H1 (cell line): ENCODE results near the gene PPP1R11. TPM values are rescaled to one million over a fixed set of nuclear protein-coding genes. Genes with fewer than 3 reads are reported as not detected.

Experiments used
- CTCF ChIA-PET: fragments of 300-600 bp; sonication (Branson Sonifier 250); formaldehyde crosslinking; loops from one replicate; lab custom pipeline; 2021; ENCODE audit not compliant: partially characterized antibody; lab: Charles Lee
- POLR2A ChIA-PET: fragments of 300-600 bp; sonication (Branson Sonifier 250); formaldehyde crosslinking; loops from one replicate; lab custom pipeline; 2021; ENCODE audit warnings: inconsistent platforms; ENCODE audit not compliant: partially characterized antibody; lab: Charles Lee
- DNase-seq, 2 experiments: peaks; one replicate each; pipeline versions ENCODE4 v3.0.0 to v3.0.0-alpha.2; 2010 to 2022; ENCODE audit warnings: low spot score in 2 of 2, low read depth in 1 of 2, mixed read lengths in 1 of 2
- FAIRE-seq: peaks from 2 replicates; lab custom pipeline; 2011; peaks lifted over from hg19 to GRCh38; lab: Jason Lieb, UNC
- H2AFZ ChIP-seq: 2 replicates; pipeline ENCODE4 v1.8.1; 2012; ENCODE audit warnings: low read length, inconsistent platforms
- H2AK5ac ChIP-seq: 2 replicates; pipeline ENCODE4 v1.6.1; 2013; ENCODE audit warnings: low read depth, low read length
- H2BK120ac ChIP-seq: replicated peaks from 2 replicates; pipeline ENCODE3; 2013; ENCODE audit warnings: low read depth, low read length, inconsistent platforms
- H2BK12ac ChIP-seq: 2 replicates; pipeline ENCODE4 v1.6.1; 2013; ENCODE audit warnings: low read depth, low read length
- H2BK15ac ChIP-seq: 2 replicates; pipeline ENCODE4 v1.6.1; 2013; ENCODE audit warnings: low read length
- H2BK20ac ChIP-seq: 2 replicates; pipeline ENCODE4 v1.6.1; 2013; ENCODE audit warnings: low read length
- H2BK5ac ChIP-seq: 2 replicates; pipeline ENCODE4 v1.6.1; 2013; ENCODE audit warnings: low read depth, low read length
- H3K14ac ChIP-seq: 2 replicates; pipeline ENCODE4 v1.6.1; 2013; ENCODE audit warnings: inconsistent platforms; ENCODE audit not compliant: insufficient read length
- H3K18ac ChIP-seq: 2 replicates; pipeline ENCODE4 v1.6.1; 2013; ENCODE audit warnings: low read length; ENCODE audit errors: extremely low read depth
- H3K23ac ChIP-seq: 2 replicates; pipeline ENCODE4 v1.6.1; 2013; ENCODE audit warnings: inconsistent platforms; ENCODE audit not compliant: insufficient read length
- H3K23me2 ChIP-seq: 2 replicates; pipeline ENCODE4 v1.6.1; 2013; ENCODE audit warnings: low read depth, low read length
- H3K27ac ChIP-seq: 2 replicates; pipeline ENCODE4 v1.6.1; 2011; ENCODE audit warnings: low read depth, low read length, inconsistent platforms
- H3K27me3 ChIP-seq, 4 experiments: replicated peaks in 1 of 4; 1 replicate in 1 of 4; 2 replicates in 3 of 4; pipeline versions ENCODE4 v1.6.1 to v1.8.1; 2011 to 2013; ENCODE audit warnings: low read length in 3 of 4, mild to moderate bottlenecking in 3 of 4, inconsistent platforms in 2 of 4, mixed read lengths in 2 of 4, moderate library complexity in 1 of 4; ENCODE audit not compliant: control insufficient read depth in 3 of 4, insufficient read depth in 3 of 4; ENCODE audit errors: extremely low read depth in 1 of 4
- H3K36me3 ChIP-seq, 4 experiments: 2 replicates each; pipeline versions ENCODE4 v1.6.1 to v1.8.1; 2011 to 2013; ENCODE audit warnings: mild to moderate bottlenecking in 4 of 4, low read length in 3 of 4, moderate library complexity in 2 of 4, control low read depth in 1 of 4, inconsistent platforms in 1 of 4; ENCODE audit not compliant: insufficient read depth in 4 of 4, control insufficient read depth in 2 of 4
- H3K4ac ChIP-seq: replicated peaks from 2 replicates; pipeline ENCODE3; 2013; ENCODE audit warnings: low read length, low read depth, mixed read lengths, inconsistent platforms; ENCODE audit not compliant: insufficient read length
- H3K4me1 ChIP-seq, 4 experiments: replicated peaks in 1 of 4; 1 replicate in 1 of 4; 2 replicates in 3 of 4; pipeline versions ENCODE4 v1.6.1 to v1.8.1; 2011 to 2013; ENCODE audit warnings: low read length in 3 of 4, inconsistent platforms in 2 of 4, mixed read lengths in 1 of 4; ENCODE audit not compliant: insufficient read depth in 4 of 4, control insufficient read depth in 3 of 4
- H3K4me2 ChIP-seq, 2 experiments: 2 replicates each; pipeline versions ENCODE4 v1.6.1 to v1.8.1; 2011 to 2013; ENCODE audit warnings: low read depth in 2 of 2, low read length in 2 of 2, control low read depth in 1 of 2, inconsistent platforms in 1 of 2, mild to moderate bottlenecking in 1 of 2; ENCODE audit not compliant: insufficient read depth in 1 of 2
- H3K4me3 ChIP-seq, 4 experiments: fragments of 200-600, 300-600 bp in 1 of 4; sonication (generic), shearing (Covaris generic), sonication (Bioruptor Twin) in 1 of 4; 2 replicates each; pipeline versions ENCODE4 v1.5.1 to v1.8.1; 2011 to 2016; ENCODE audit warnings: low read length in 4 of 4, low read depth in 3 of 4, control low read depth in 2 of 4, inconsistent platforms in 2 of 4, mild to moderate bottlenecking in 2 of 4, mixed read lengths in 1 of 4, moderate library complexity in 1 of 4; ENCODE audit not compliant: insufficient read depth in 2 of 4; ENCODE audit errors: extremely low read depth in 1 of 4
- H3K56ac ChIP-seq: replicated peaks from 2 replicates; pipeline ENCODE3; 2013; ENCODE audit warnings: low read depth, mild to moderate bottlenecking, mixed read lengths, low read length, inconsistent platforms; ENCODE audit not compliant: insufficient read length
- H3K79me1 ChIP-seq: 2 replicates; pipeline ENCODE4 v1.6.1; 2013; ENCODE audit warnings: low read depth, low read length, control low read depth
- H3K79me2 ChIP-seq, 2 experiments: 2 replicates each; pipeline versions ENCODE4 v1.6.1 to v1.8.1; 2012 to 2013; ENCODE audit warnings: low read length in 2 of 2, mild to moderate bottlenecking in 2 of 2, inconsistent platforms in 1 of 2; ENCODE audit not compliant: insufficient read depth in 2 of 2, control insufficient read depth in 1 of 2
- H3K9ac ChIP-seq, 4 experiments: replicated peaks in 1 of 4; 1 replicate in 1 of 4; 2 replicates in 3 of 4; pipeline versions ENCODE4 v1.6.1 to v1.8.1; 2011 to 2013; ENCODE audit warnings: low read depth in 3 of 4, low read length in 3 of 4, control low read depth in 2 of 4, mild to moderate bottlenecking in 2 of 4, moderate library complexity in 2 of 4, inconsistent platforms in 1 of 4; ENCODE audit errors: extremely low read depth in 1 of 4
- H3K9me3 ChIP-seq, 2 experiments: 2 replicates each; pipeline versions ENCODE4 v1.6.1 to v1.8.1; 2012 to 2013; ENCODE audit warnings: mild to moderate bottlenecking in 2 of 2, moderate library complexity in 2 of 2, control low read depth in 1 of 2, inconsistent platforms in 1 of 2, low read depth in 1 of 2, low read length in 1 of 2, mixed read lengths in 1 of 2; ENCODE audit not compliant: insufficient read depth in 2 of 2
- H4K20me1 ChIP-seq, 2 experiments: replicated peaks in 1 of 2; 2 replicates each; pipeline versions ENCODE3 to v1.8.1; 2011 to 2013; ENCODE audit warnings: inconsistent platforms in 2 of 2, low read length in 2 of 2, mild to moderate bottlenecking in 1 of 2; ENCODE audit not compliant: insufficient read depth in 2 of 2, control insufficient read depth in 1 of 2
- H4K5ac ChIP-seq: 2 replicates; pipeline ENCODE4 v1.6.1; 2013; ENCODE audit warnings: low read length, low read depth, mixed read lengths, inconsistent platforms; ENCODE audit not compliant: insufficient read length
- H4K8ac ChIP-seq: 2 replicates; pipeline ENCODE4 v1.8.0; 2013; ENCODE audit warnings: mild to moderate bottlenecking, moderate library complexity, low read length, inconsistent platforms; ENCODE audit not compliant: insufficient read depth; ENCODE audit errors: extremely low read depth
- H4K91ac ChIP-seq: replicated peaks from 2 replicates; pipeline ENCODE3; 2013; ENCODE audit warnings: low read length, mixed read lengths, inconsistent platforms; ENCODE audit not compliant: insufficient read length
- WGBS, 2 experiments: shearing (Covaris generic) in 1 of 2; methylation state at CpG; one replicate each; pipeline versions ENCODE4 v1.1.6 to v1.1.7; 2013 to 2015; ENCODE audit warnings: low lambda C conversion rate in 2 of 2, mixed read lengths in 2 of 2, inconsistent platforms in 1 of 2, low coverage in 1 of 2, missing lambda C conversion rate in 1 of 2; ENCODE audit not compliant: insufficient replicate concordance in 2 of 2, insufficient coverage in 1 of 2, insufficient read length in 1 of 2; ENCODE audit errors: extremely low coverage in 1 of 2, missing lambda C conversion rate in 1 of 2; 5-methylcytosine and 5-hydroxymethylcytosine counted together
- polyA plus RNA-seq, 7 experiments: library from polyadenylated mRNA; depleted of rRNA in 3 of 7; stranded (reverse) in 5 of 7; unstranded in 2 of 7; fragments of >200 nt in 5 of 7; fragments of 200-250 nt in 2 of 7; gene quantifications; 1 replicate in 5 of 7; 2 replicates in 1 of 7; 4 replicates in 1 of 7; pipeline versions ENCODE4 v1.2.1 to v1.2.3, GENCODE V29; 2011 to 2013; ENCODE audit warnings: missing spikeins in 2 of 7, mixed read lengths in 2 of 7
- total RNA-seq: library from RNA; stranded (reverse); fragmentation: NEBNext Ultra II Directional; extraction: Animal tissue kit (Norgen Biotek cat#: 25700); gene quantifications from 2 replicates; pipeline ENCODE4 v1.2.1, GENCODE V29; 2021

PPP1R11 gene
- total and polyA plus RNA-seq, 2 of the 8 experiments (the other 6 are each of a cell fraction or from before 2014, with no cell fraction given): 26.1 to 32.8 TPM

DNA sequence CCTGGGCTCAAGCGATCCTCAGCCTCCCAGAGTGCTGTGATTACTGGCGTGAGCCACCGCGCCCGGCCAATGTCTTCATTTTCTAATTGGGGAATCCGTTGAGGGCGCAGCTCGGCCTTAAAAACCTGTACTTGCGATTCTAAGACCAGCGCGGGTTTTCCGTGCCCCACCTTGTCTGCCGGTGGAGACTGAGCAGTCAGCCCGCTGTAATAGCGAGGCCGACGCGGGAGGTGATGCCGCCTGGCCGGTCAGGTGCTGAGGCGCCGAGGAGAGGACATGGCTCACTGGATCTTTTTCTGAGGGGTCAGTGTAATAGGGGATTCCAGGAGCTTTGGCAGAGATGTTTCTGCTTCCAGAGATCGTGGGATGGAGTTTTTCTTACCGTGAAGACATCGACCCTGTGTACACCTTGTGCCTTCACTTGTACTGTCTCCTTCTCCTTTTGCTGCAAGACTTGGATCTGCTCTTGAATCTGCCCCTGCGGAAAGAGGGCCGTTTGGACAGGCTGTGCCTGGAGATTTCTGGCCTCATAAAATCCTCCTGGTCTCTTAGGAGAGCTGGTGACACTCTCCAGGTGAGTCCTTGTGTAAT lies 44.4 kb downstream of the PPP1R11 start:
- Histone ChIP-seq H3K18ac (no peak overlapping the region), H3K27ac (no peak overlapping the region), H3K14ac (no peak overlapping the region), H2AFZ (no peak overlapping the region), H4K20me1 (no peaks in the 10 kb centered on the region), H3K4me3 (no peak overlapping the region), H2BK12ac (no peak overlapping the region), H3K4ac (no peak overlapping the region), H3K23ac (no peak overlapping the region), H2BK5ac (no peak overlapping the region), H2BK20ac (no peak overlapping the region), H3K9me3 (no peaks in the 10 kb centered on the region), H3K4me2 (no peak overlapping the region), H4K8ac (no peak overlapping the region), H3K79me1 (no peaks in the 10 kb centered on the region), H2BK120ac (no peak overlapping the region), H4K5ac (no peak overlapping the region), H2AK5ac (no peak overlapping the region), H3K36me3 (no peaks in the 10 kb centered on the region), H3K56ac (no peak overlapping the region), H3K4me1 (no peaks in the 10 kb centered on the region), H3K9ac (no peak overlapping the region), H3K79me2 (no peaks in the 10 kb centered on the region), H4K91ac (no peak overlapping the region), H3K27me3 (peaks cover 0 to 13% (median 7%) of the 10 kb centered on the region in 4 experiments; a peak in 5 of 7 replicates), H3K23me2 (no peaks in the 10 kb centered on the region), H2BK15ac (no peak overlapping the region)
- POLR2A ChIA-PET: interaction anchor here (0.6 to 1.6 kb wide), 4 partner anchors 9 to 384 kb away, joined by 3 to 4 read pairs (median 4); no protein-coding TSS in a partner anchor
- CTCF ChIA-PET: interaction anchor here (2.1 to 3.6 kb wide), 3 partner anchors 8 to 20 kb away, joined by 12 to 23 read pairs (median 21); no protein-coding TSS in a partner anchor
- WGBS, 2 experiments: 89% methylated on average over 27 of the region's 27 CpGs; no CpG with 5 or more reads in 1 of the 2 experiments
- no peak for DNase-seq
- no peak for FAIRE-seq
